DOHH2 (cell line): ENCODE measurements around the gene AMPD3.

Source experiments
- H3F3A ChIP-seq: fragments of 200-600 bp; sonication (generic), shearing (Covaris generic); 2 replicates; pipeline ENCODE4 v1.6.0; 2016; ENCODE audit warnings: antibody characterized with exemption, mild to moderate bottlenecking; ENCODE audit not compliant: control insufficient read depth, insufficient read depth
- H3K27ac ChIP-seq: fragments of 200-600 bp; sonication (generic); 2 replicates; pipeline ENCODE4 v1.5.1; 2014; ENCODE audit warnings: low read depth, mild to moderate bottlenecking, low read length, moderate library complexity
- H3K27me3 ChIP-seq: fragments of 200-600 bp; sonication (generic); 2 replicates; pipeline ENCODE4 v1.6.1; 2014; ENCODE audit warnings: mild to moderate bottlenecking, low read length, mixed read lengths; ENCODE audit not compliant: control insufficient read depth
- H3K36me3 ChIP-seq: fragments of 200-600 bp; sonication (generic); 2 replicates; pipeline ENCODE4 v1.6.1; 2014; ENCODE audit warnings: mild to moderate bottlenecking, low read length, moderate library complexity, mixed read lengths; ENCODE audit not compliant: control insufficient read depth
- H3K4me1 ChIP-seq: fragments of 200-600 bp; sonication (generic); 2 replicates; pipeline ENCODE4 v1.6.1; 2014; ENCODE audit warnings: mild to moderate bottlenecking, low read length, mixed read lengths; ENCODE audit not compliant: control insufficient read depth
- H3K4me2 ChIP-seq: fragments of 200-600 bp; sonication (generic); 2 replicates; pipeline ENCODE4 v1.6.0; 2014; ENCODE audit warnings: mild to moderate bottlenecking, low read length, moderate library complexity
- H3K4me3 ChIP-seq: fragments of 200-600 bp; sonication (generic); 2 replicates; pipeline ENCODE4 v1.5.1; 2014; ENCODE audit warnings: mild to moderate bottlenecking, low read length, mixed read lengths
- H3K79me2 ChIP-seq: fragments of 200-600 bp; sonication (generic); 2 replicates; pipeline ENCODE4 v1.6.1; 2014; ENCODE audit warnings: mild to moderate bottlenecking, low read length, mixed read lengths; ENCODE audit not compliant: control insufficient read depth
- H3K9me2 ChIP-seq: fragments of 200-600 bp; sonication (generic); replicated peaks from 2 replicates; pipeline ENCODE4 v1.6.1; 2014; ENCODE audit warnings: mild to moderate bottlenecking, low read length, mixed read lengths; ENCODE audit not compliant: control insufficient read depth
- H3K9me3 ChIP-seq: fragments of 200-600 bp; sonication (generic); 2 replicates; pipeline ENCODE4 v1.6.1; 2014; ENCODE audit warnings: antibody characterized with exemption, low read length, mixed read lengths; ENCODE audit not compliant: control insufficient read depth, insufficient read depth
- H4K20me1 ChIP-seq: fragments of 200-600 bp; sonication (generic); 2 replicates; pipeline ENCODE4 v1.6.0; 2014; ENCODE audit warnings: low read depth, mild to moderate bottlenecking, antibody characterized with exemption, low read length, moderate library complexity; ENCODE audit not compliant: control insufficient read depth, insufficient read depth
- EZH2phosphoT487 ChIP-seq: fragments of 200-600 bp; sonication (generic); IDR thresholded peaks from 2 replicates; pipeline ENCODE4 v1.6.1; 2017; ENCODE audit warnings: borderline replicate concordance, mild to moderate bottlenecking, antibody characterized with exemption, low read length, moderate library complexity, mixed read lengths
- TF ChIP-seq, protein P1 (sequence below): fragments of 200-600 bp; sonication (generic); IDR thresholded peaks from one replicate; pipeline ENCODE4 v1.5.1; 2014; ENCODE audit warnings: antibody characterized with exemption, mild to moderate bottlenecking, low read depth, low read length; ENCODE audit not compliant: poor library complexity, severe bottlenecking

AMPD3 gene

GRCh38 chr11:10488934-10489691 lies 34.0 kb downstream of the AMPD3 start:
- TF ChIP-seq EZH2phosphoT487 = no peak
- TF ChIP-seq, protein P1, sequence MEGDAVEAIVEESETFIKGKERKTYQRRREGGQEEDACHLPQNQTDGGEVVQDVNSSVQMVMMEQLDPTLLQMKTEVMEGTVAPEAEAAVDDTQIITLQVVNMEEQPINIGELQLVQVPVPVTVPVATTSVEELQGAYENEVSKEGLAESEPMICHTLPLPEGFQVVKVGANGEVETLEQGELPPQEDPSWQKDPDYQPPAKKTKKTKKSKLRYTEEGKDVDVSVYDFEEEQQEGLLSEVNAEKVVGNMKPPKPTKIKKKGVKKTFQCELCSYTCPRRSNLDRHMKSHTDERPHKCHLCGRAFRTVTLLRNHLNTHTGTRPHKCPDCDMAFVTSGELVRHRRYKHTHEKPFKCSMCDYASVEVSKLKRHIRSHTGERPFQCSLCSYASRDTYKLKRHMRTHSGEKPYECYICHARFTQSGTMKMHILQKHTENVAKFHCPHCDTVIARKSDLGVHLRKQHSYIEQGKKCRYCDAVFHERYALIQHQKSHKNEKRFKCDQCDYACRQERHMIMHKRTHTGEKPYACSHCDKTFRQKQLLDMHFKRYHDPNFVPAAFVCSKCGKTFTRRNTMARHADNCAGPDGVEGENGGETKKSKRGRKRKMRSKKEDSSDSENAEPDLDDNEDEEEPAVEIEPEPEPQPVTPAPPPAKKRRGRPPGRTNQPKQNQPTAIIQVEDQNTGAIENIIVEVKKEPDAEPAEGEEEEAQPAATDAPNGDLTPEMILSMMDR = no peak
- Histone ChIP-seq H3K27ac (no peak overlapping the region), H3K36me3 (no peaks in the 10 kb centered on the region; the same call in 1 of the 2 replicates), H3K9me3 (no peaks in the 10 kb centered on the region), H3K4me2 (no peak overlapping the region), H3F3A (no peaks in the 10 kb centered on the region), H3K4me1 (no peaks in the 10 kb centered on the region), H3K27me3 (no peaks in the 10 kb centered on the region), H3K9me2 (no peaks in the 10 kb centered on the region), H3K79me2 (no peaks in the 10 kb centered on the region), H3K4me3 (no peak overlapping the region), H4K20me1 (no peaks in the 10 kb centered on the region)

- Histone ChIP-seq H4K20me1 (no peaks in the 10 kb centered on the region), H3K4me1 (no peaks in the 10 kb centered on the region), H3K4me2 (no peak overlapping the region), H3K4me3 (no peak overlapping the region), H3K36me3 (no peaks in the 10 kb centered on the region; the same call in 1 of the 2 replicates), H3K9me2 (no peaks in the 10 kb centered on the region), H3K27ac (no peak overlapping the region), H3K79me2 (no peaks in the 10 kb centered on the region), H3K9me3 (no peaks in the 10 kb centered on the region), H3F3A (no peaks in the 10 kb centered on the region), H3K27me3 (no peaks in the 10 kb centered on the region)
- TF ChIP-seq EZH2phosphoT487 = no peak
- TF ChIP-seq, protein P1 = no peak
Observed at GRCh38 chr11:10490032-10490397, 35.0 kb downstream of the AMPD3 start.

DNA sequence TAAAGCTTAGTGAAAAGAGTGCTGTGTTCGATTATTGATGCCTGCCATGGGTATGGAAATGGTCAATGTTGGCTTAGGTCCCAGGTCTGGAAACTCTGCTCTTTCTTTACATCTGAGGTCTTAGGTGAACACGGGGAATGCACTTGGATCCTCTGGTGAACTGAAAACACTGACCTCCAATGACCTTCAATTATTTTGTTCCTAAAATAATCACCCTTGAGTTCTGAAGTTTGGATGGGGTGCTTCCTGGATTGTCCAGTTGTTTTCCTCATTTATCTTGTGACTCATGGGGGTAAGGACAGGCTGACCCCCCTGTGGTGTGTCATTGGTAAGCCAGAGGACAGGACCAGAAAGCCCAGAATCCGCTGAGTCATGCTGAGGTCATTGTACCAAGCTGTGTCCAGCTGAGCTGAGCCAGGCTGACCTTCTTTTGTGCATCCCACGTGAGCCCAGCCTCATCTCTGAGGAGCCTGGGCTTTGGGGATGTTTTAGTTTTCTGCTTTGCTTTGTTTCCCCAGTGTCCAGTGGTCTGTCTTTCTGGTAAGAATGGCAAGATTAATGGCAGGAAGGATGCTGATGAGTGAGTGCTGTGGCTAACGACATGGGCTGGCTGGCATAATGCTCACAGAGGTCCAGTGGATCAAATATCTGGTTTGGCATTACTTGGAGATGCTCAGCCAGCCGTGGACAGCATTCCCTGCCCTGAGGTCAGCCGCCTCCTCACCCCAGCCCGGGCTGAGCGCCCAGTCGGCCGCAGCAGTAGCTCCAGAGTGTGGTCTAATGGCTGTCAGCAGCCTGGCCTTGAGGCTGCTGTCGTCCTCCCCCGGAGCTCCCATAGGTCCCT lies 35.6 kb downstream of the AMPD3 start:
- Histone ChIP-seq H3K9me3 (no peaks in the 10 kb centered on the region), H3K79me2 (no peaks in the 10 kb centered on the region), H3F3A (no peaks in the 10 kb centered on the region), H3K4me2 (no peak overlapping the region), H4K20me1 (no peaks in the 10 kb centered on the region), H3K4me1 (no peaks in the 10 kb centered on the region), H3K27me3 (no peaks in the 10 kb centered on the region), H3K4me3 (no peak overlapping the region), H3K9me2 (no peaks in the 10 kb centered on the region), H3K36me3 (no peaks in the 10 kb centered on the region; the same call in 1 of the 2 replicates), H3K27ac (no peak overlapping the region)
- no peak for TF ChIP-seq EZH2phosphoT487
- TF ChIP-seq, protein P1 = no peak
